Small intestine (tissue), 7 donors: ENCODE measurements around the gene KLHL5. TPM values are rescaled to one million over a fixed set of nuclear protein-coding genes. Genes with fewer than 3 reads are reported as not detected.

ENCODE experiments used
- DNase-seq, 2 donors: peaks; one replicate each; pipeline versions ENCODE4 v3.0.0 to v3.0.0-alpha.2; 2013
- FAIRE-seq: peaks from 2 replicates; lab custom pipeline; 2012; peaks lifted over from hg19 to GRCh38; lab: Jason Lieb, UNC
- H3K27ac ChIP-seq, 3 donors: one replicate each; pipeline ENCODE4 v1.5.1; 2013; ENCODE audit warnings: low read length in 2 of 3, mild to moderate bottlenecking in 2 of 3, control low read depth in 1 of 3, inconsistent platforms in 1 of 3, low read depth in 1 of 3, moderate library complexity in 1 of 3
- H3K27me3 ChIP-seq, 3 donors: one replicate each; pipeline ENCODE4 v1.6.1; 2013; ENCODE audit warnings: low read length in 3 of 3, inconsistent platforms in 1 of 3; ENCODE audit not compliant: control insufficient read depth in 3 of 3, insufficient read depth in 3 of 3
- H3K36me3 ChIP-seq, 3 donors: one replicate each; pipeline ENCODE4 v1.6.1; 2013; ENCODE audit warnings: low read length in 3 of 3, inconsistent platforms in 1 of 3, low read depth in 1 of 3, mild to moderate bottlenecking in 1 of 3, moderate library complexity in 1 of 3; ENCODE audit not compliant: control insufficient read depth in 3 of 3, insufficient read depth in 2 of 3
- H3K4me1 ChIP-seq, 3 donors: one replicate each; pipeline ENCODE4 v1.6.1; 2013; ENCODE audit warnings: low read length in 2 of 3, inconsistent platforms in 1 of 3, low read depth in 1 of 3, mild to moderate bottlenecking in 1 of 3, moderate library complexity in 1 of 3; ENCODE audit not compliant: control insufficient read depth in 3 of 3, insufficient read depth in 2 of 3
- H3K4me3 ChIP-seq, 3 donors: one replicate each; pipeline ENCODE4 v1.5.1; 2013; ENCODE audit warnings: low read length in 3 of 3, control low read depth in 1 of 3, inconsistent platforms in 1 of 3, low read depth in 1 of 3, mild to moderate bottlenecking in 1 of 3, moderate library complexity in 1 of 3
- H3K9me3 ChIP-seq, 2 donors: one replicate each; pipeline ENCODE4 v1.6.1; 2013; ENCODE audit warnings: low read depth in 1 of 2, low read length in 1 of 2; ENCODE audit not compliant: control insufficient read depth in 2 of 2, insufficient read depth in 1 of 2
- WGBS, 3 donors: extraction: QIAGEN DNeasy Blood & Tissue Kit; methylation state at CpG; one replicate each; pipeline ENCODE4 v1.1.7; 2013; 5-methylcytosine and 5-hydroxymethylcytosine counted together
- polyA plus RNA-seq, 4 donors: library from polyadenylated mRNA; stranded (reverse) in 3 of 4; unstranded in 1 of 4; fragments of 200-250 nt in 3 of 4; fragments of 120-200 nt in 1 of 4; gene quantifications; one replicate each; pipeline versions ENCODE4 v1.2.1 to v1.2.3, GENCODE V29; 2013
- donor health status: healthy with polysubstance abuse.
- donor health status: control.
- donor health status: control.
- donor health status: Bipolar disorder and iron deficiency.
- donor health status: healthy.

The KLHL5 gene
- polyA plus RNA-seq, 4 donors, result 4.5 to 18.9 (median 9.3) TPM

DNA sequence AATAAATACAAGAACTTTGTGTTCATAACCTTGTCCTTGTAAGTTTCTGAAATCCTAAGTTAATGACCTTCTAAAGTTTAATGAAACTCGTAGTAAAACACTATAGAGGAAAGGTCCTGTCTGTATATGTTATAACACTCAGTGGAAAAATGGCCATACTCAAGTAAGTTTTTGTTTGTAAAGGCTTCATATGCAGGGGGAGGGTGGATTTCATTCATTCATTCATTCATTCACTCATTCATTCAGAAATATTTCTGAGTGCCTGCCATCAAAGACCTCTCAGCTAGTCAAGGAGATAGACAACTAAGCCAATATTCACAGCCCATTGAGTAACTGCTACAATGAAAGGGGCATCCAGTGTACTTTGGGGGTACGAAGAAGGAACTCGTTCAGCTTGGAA is 22.9 kb upstream of the KLHL5 start:
- H3K9me3 ChIP-seq, result no peaks in the 10 kb centered on the region
- FAIRE-seq, result no peak
- DNase-seq, result no peak
- no peaks in the 10 kb centered on the region for H3K36me3 ChIP-seq
- WGBS, 3 donors, result 94 to 96% (median 96%) methylated on average over 3 of the region's 3 CpGs
- H3K27me3 ChIP-seq, result no peaks in the 10 kb centered on the region
- no peak overlapping the region for H3K4me3 ChIP-seq
- H3K4me1 ChIP-seq, result peaks cover 0 to 13% (median 2%) of the 10 kb centered on the region in 3 donors
- no peak overlapping the region for H3K27ac ChIP-seq

DNA sequence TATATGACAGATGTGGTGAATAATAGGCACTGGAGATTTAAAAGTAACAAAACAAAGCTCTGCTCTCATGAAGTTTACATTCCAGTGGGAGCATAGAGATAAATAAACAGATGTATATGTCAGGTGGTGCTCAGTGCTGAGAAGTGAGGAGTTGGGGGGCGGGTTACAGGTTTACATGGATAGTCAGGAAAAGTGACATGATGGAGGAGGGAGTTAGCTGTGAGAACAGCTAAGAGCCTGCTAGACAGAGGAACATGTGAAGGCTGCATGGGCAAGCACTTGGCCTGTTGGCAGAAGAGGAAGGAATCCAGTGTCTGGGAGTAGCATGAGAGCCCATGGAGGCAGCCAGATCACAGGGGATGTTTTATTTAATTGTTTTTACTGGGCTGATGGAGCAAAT is 19.7 kb upstream of the KLHL5 start:
- DNase-seq, result no peak
- H3K27ac ChIP-seq, result peak overlapping the region in 1 of 3 donors; percentile 67

DNA sequence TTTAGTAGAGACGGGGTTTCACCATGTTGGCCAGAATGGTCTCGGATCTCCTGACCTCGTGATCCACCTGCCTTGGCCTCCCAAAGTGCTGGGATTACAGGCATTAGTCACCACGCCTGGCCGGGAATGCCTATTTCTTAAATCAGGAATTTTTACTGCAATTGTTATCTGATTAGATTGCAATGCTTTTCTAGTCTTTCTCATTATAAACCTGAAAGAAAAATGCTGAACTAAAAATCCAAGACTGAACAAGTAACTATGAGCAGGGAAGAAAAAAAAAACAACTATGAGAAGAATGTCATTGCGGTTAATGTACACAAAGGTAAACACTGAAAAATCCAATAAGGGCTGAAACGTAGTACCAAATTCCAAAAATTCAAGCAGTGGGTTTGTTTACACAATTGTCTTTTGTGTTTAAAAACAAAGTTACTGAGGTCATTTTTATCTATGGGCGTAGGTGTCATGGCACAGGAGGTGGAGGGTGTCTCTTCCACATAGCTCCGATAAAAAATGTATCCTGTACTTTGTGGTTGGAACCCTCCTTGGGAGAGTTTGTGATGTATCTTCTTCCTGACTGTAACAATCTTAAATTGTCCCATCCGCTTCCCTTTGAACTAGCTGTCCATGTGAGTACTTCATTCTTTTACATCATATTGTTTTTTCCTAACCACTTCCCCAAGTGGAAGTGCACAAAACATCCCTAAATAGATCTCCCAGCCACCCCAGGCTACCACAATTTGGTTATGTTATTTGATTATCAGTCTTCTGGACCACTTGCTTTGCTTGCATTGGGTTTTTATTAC is 18.8 kb upstream of the KLHL5 start:
- FAIRE-seq (no peak), DNase-seq (peak in 1 of 2 donors; percentile 26)
- Histone ChIP-seq H3K4me3 (no peak overlapping the region), H3K9me3 (no peaks in the 10 kb centered on the region), H3K36me3 (no peaks in the 10 kb centered on the region), H3K27me3 (no peaks in the 10 kb centered on the region), H3K4me1 (peaks cover 0 to 15% (median 2%) of the 10 kb centered on the region in 3 donors), H3K27ac (peak overlapping the region in 2 of 3 donors; percentile 42 to 54)
- whole genome bisulfite sequencing, 3 donors, result 31 to 56% (median 50%) methylated on average over 10 of the region's 10 CpGs

More for the DNA sequence above, 19.7 kb upstream of the KLHL5 start:
- H3K4me3 ChIP-seq, result no peak overlapping the region
- no peak for FAIRE-seq
- peaks cover 0 to 15% (median 2%) of the 10 kb centered on the region in 3 donors for H3K4me1 ChIP-seq
- no peaks in the 10 kb centered on the region for H3K36me3 ChIP-seq
- H3K27me3 ChIP-seq, result no peaks in the 10 kb centered on the region
- WGBS, 3 donors, result 79 to 93% (median 81%) methylated on average over 1 of the region's 1 CpG
- H3K9me3 ChIP-seq, result no peaks in the 10 kb centered on the region

DNA sequence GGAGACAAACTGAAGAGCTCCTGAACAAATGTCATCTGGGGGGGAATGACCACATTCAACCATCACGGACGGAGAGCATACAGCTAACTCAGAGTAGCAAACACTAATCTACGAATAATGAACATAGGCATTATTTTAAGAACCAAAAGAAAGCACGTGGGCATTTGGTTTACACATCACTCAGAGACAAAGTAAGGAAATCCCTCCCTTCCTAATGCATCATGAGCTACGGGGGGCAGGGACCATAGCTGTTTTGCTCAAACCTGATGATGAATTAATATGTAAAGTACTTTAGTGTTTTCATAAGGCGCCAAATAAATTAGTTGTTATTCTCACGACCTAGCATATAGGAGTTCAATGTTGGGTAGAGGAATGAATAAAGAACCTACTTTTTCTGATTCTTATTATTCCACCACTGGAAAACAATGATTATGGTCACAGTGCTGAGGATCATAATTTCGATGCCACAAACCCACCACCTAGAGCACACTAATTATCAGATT is 18.1 kb upstream of the KLHL5 start:
- Histone ChIP-seq H3K4me3 (peak overlapping the region in 2 of 3 donors; percentile 52 to 95), H3K36me3 (no peaks in the 10 kb centered on the region), H3K27me3 (no peaks in the 10 kb centered on the region), H3K9me3 (no peaks in the 10 kb centered on the region), H3K4me1 (peaks cover 0 to 15% (median 2%) of the 10 kb centered on the region in 3 donors), H3K27ac (peak overlapping the region in 2 of 3 donors; percentile 42 to 54)
- DNase-seq (peak in 1 of 2 donors; percentile 20), FAIRE-seq (no peak)
- 9 to 11% (median 10%) methylated on average over 8 of the region's 8 CpGs for WGBS, 3 donors

DNA sequence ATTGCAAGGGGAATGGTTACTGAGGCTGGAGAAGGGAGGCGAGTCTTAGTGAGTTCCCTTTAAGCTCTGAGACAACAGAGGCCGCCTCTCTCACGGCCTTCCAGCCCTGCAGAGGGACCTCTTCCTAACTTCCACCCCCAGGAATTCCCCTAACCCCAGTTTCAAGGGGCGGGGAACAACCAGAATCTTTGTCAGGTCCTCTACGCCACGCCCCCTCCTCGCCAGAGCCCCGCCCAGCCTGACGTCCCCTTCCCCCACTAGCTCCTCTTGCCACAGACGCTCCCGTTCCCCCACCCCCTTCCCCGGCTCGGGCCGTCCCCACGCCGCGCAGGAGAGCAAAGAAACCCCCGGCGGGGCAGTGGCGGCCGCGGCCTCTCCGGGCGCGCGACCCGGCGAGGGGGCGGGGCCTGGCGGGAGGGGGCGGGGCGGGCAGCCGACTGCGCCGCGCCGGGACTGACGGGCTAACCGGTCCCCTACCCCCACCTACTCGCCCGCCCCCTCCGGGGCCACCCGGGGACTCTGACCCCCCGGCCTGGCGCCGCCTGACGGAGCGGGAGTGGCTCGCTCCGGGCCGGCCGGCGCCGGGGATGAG is 17.6 kb upstream of the KLHL5 start:
- H3K27me3 ChIP-seq, result no peaks in the 10 kb centered on the region
- H3K9me3 ChIP-seq, result no peaks in the 10 kb centered on the region
- FAIRE-seq (no peak), DNase-seq (peak; percentile 66 to 83)
- no peaks in the 10 kb centered on the region for H3K36me3 ChIP-seq
- 0 to 1% (median 0%) methylated on average over 25 to 53 of the region's 54 CpGs for WGBS, 3 donors
- peaks cover 0 to 15% (median 2%) of the 10 kb centered on the region in 3 donors for H3K4me1 ChIP-seq
- H3K4me3 ChIP-seq, result peak overlapping the region; percentile 52 to 95 (median 67)
- H3K27ac ChIP-seq, result peak overlapping the region; percentile 54 to 93 (median 59)

DNA sequence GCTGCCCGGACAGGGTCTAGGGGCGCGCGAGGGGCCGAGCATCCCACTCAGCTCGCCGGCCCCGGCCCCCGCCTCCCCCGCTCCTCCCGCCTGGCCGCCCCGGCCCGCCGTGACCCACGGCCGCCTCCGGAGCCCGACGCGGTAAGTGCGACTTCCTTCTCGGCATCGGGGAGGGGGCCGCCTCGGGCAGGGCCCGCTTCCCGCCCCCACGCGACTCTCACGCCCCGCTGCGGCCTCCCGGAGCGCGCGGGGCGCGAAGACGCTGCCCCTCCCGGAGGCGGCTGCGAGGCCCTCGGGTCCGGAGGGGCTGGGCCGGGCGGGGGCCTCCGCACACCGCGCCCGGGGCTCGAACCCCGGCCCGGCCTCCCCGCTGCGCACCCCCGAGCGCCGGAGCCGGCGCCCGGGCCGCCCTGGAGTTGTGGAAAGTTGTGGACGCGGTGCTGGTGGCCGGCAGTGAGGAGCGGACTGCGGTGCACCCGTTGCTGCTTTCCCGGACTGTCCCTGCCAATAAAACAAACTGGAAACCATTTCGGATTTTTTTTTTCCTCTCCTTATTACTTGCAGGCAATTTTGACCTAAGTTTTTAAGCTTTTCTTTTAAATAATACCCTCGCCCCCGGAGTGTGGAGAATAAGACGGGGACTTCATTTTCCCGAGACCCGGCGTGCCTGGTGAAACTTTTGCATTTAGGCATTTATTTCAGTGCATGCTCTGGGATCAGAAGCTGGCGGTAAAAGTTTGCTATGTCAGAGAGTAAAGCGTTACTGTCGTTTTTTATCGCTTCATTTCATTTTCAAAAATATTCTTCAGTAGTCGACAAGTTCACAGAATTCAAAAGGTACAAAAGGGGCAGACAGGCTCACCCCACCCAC is 16.8 kb upstream of the KLHL5 start:
- no peak for FAIRE-seq
- WGBS, 3 donors, result 2 to 6% (median 5%) methylated on average over 43 to 82 of the region's 82 CpGs
- Histone ChIP-seq H3K27me3 (no peaks in the 10 kb centered on the region), H3K36me3 (no peaks in the 10 kb centered on the region), H3K9me3 (no peaks in the 10 kb centered on the region), H3K4me1 (peaks cover 0 to 15% (median 2%) of the 10 kb centered on the region in 3 donors), H3K27ac (peak overlapping the region; percentile 39 to 93 (median 59)), H3K4me3 (peak overlapping the region; percentile 52 to 95 (median 67))
- DNase-seq, result peak in 1 of 2 donors; percentile 84

DNA sequence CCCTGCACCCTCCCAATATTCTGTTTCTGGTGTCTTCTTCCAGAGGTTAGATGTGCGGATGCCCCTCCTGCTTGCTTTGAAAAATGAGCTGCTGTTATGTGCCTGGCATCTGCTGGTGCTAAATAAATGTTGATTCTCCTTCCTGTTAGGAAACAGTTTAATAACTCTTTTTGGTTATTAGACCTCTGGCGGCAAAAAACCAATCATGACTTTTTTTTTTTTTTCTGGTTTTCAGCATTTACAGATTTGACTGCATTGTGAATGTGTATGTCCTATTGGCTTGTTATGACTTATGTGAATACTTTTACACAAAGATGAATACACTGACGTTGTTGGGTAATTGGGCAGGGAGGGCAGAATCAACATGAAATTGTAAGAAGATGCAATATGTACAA is 16.2 kb upstream of the KLHL5 start:
- H3K27ac ChIP-seq, result peak overlapping the region in 1 of 3 donors; percentile 93
- FAIRE-seq, result no peak
- no peaks in the 10 kb centered on the region for H3K36me3 ChIP-seq
- no peaks in the 10 kb centered on the region for H3K27me3 ChIP-seq
- H3K4me1 ChIP-seq, result peaks cover 0 to 15% (median 2%) of the 10 kb centered on the region in 3 donors
- 44 to 77% (median 53%) methylated on average over 3 of the region's 3 CpGs for WGBS, 3 donors
- H3K4me3 ChIP-seq, result peak overlapping the region in 2 of 3 donors; percentile 67 to 95
- DNase-seq, result no peak
- H3K9me3 ChIP-seq, result no peaks in the 10 kb centered on the region

DNA sequence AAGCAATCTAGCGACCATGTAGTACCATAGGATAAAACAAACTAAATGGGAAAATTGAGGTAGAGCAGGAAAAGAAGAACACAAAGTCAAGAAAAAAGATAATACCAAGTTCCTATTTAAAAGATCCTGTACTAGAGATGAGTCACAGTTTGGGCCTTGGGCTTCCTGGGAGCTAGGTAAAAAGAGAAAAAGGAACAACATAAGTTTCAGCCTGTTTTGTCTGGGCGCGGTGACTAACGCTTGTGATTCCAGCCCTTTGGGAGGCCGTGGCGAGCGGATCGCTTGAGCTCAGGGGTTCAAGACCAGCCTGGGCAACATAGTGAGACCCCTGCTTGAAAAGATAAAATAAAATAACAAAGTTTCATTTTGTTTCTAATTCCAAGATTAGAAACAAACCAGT is 15.8 kb upstream of the KLHL5 start:
- DNase-seq (no peak), FAIRE-seq (no peak)
- Histone ChIP-seq H3K9me3 (no peaks in the 10 kb centered on the region), H3K36me3 (no peaks in the 10 kb centered on the region), H3K4me1 (peaks cover 0 to 15% (median 2%) of the 10 kb centered on the region in 3 donors), H3K27me3 (no peaks in the 10 kb centered on the region), H3K27ac (no peak overlapping the region), H3K4me3 (no peak overlapping the region)
- WGBS, 3 donors, result 78 to 88% (median 82%) methylated on average over 8 of the region's 8 CpGs
